SU-DHL-6 (cell line): ENCODE measurements around the gene ADH1B.

Experiments
- H2AFZ ChIP-seq: fragments of 200-600 bp; sonication (generic); 2 replicates; pipeline ENCODE4 v1.6.1; 2014; ENCODE audit warnings: low read depth, mild to moderate bottlenecking, moderate library complexity, mixed read lengths, antibody characterized with exemption, low read length; ENCODE audit not compliant: severe bottlenecking
- H3F3A ChIP-seq: fragments of 200-600 bp; shearing (Covaris generic); 2 replicates; pipeline ENCODE4 v1.6.0; 2016; ENCODE audit warnings: antibody characterized with exemption, mild to moderate bottlenecking; ENCODE audit not compliant: insufficient read depth
- H3K27ac ChIP-seq: fragments of 200-600 bp; sonication (generic); 2 replicates; pipeline ENCODE4 v1.5.1; 2016; ENCODE audit warnings: low read depth, mild to moderate bottlenecking, low read length, moderate library complexity, mixed read lengths
- H3K27me3 ChIP-seq: fragments of 200-600 bp; sonication (generic), shearing (Covaris generic); 2 replicates; pipeline ENCODE4 v1.6.0; 2014; ENCODE audit warnings: mild to moderate bottlenecking, low read length
- H3K36me3 ChIP-seq: fragments of 200-600 bp; sonication (generic); 2 replicates; pipeline ENCODE4 v1.6.1; 2014; ENCODE audit warnings: mild to moderate bottlenecking, low read length, mixed read lengths
- H3K4me2 ChIP-seq: fragments of 300-600, 200-600 bp; shearing (Covaris generic), sonication (generic); 2 replicates; pipeline ENCODE4 v1.6.0; 2014; ENCODE audit warnings: low read length, low read depth, mild to moderate bottlenecking; ENCODE audit not compliant: poor library complexity, severe bottlenecking
- H3K4me3 ChIP-seq: fragments of 200-600 bp; sonication (generic); 2 replicates; pipeline ENCODE4 v1.5.1; 2014; ENCODE audit warnings: antibody characterized with exemption, low read length, mild to moderate bottlenecking, mixed read lengths; ENCODE audit not compliant: insufficient read depth, poor library complexity, severe bottlenecking
- H3K79me2 ChIP-seq: fragments of 200-600 bp; sonication (generic); 2 replicates; pipeline ENCODE4 v1.6.1; 2014; ENCODE audit warnings: mild to moderate bottlenecking, low read length, moderate library complexity; ENCODE audit not compliant: insufficient read depth
- H3K9ac ChIP-seq: fragments of 200-600 bp; sonication (generic); 2 replicates; pipeline ENCODE4 v1.7.0; 2014; ENCODE audit warnings: mild to moderate bottlenecking, low read length
- H3K9me2 ChIP-seq: fragments of 200-600 bp; sonication (generic); replicated peaks from 2 replicates; pipeline ENCODE4 v1.6.1; 2014; ENCODE audit warnings: low read length; ENCODE audit not compliant: insufficient read depth
- H3K9me3 ChIP-seq: fragments of 200-600 bp; sonication (generic); 2 replicates; pipeline ENCODE4 v1.6.1; 2014; ENCODE audit warnings: low read length, mixed read lengths; ENCODE audit not compliant: insufficient read depth
- H4K20me1 ChIP-seq: fragments of 200-600 bp; sonication (generic); 2 replicates; pipeline ENCODE4 v1.6.1; 2014; ENCODE audit warnings: low read depth, mild to moderate bottlenecking, antibody characterized with exemption, low read length, moderate library complexity, mixed read lengths
- CTCF ChIP-seq: fragments of 200-600 bp; sonication (generic); IDR thresholded peaks from one replicate; pipeline ENCODE4 v1.5.1; 2017; ENCODE audit warnings: antibody characterized with exemption, mild to moderate bottlenecking, low read length, moderate library complexity; ENCODE audit not compliant: insufficient read depth, poor library complexity, severe bottlenecking
- EZH2phosphoT487 ChIP-seq: fragments of 200-600 bp; sonication (generic), shearing (Covaris generic); conservative IDR thresholded peaks from 2 replicates; pipeline ENCODE4 v1.6.1; 2018; ENCODE audit warnings: mild to moderate bottlenecking, antibody characterized with exemption, low read length, moderate library complexity, mixed read lengths

The ADH1B gene

DNA sequence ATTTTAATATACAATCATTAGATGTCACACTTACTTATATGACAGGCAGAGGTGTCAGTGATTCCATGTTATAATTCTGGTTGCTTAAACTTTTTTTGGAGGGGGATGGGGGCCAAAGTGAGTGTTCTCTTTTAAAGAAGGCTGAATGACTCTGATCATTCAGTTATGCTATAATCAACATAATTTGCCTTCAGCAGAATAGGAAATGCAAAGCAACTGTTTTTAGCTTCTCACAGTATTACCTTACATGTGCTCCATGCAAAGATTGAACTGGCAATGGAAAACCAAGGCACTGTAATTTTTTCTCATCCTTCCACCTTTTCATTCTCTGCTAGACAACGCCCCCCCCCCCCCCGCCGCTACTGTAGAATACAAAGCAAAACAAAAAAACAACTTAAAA lies 18.0 kb upstream of the ADH1B start:
- Histone ChIP-seq H3K27ac (no peak overlapping the region), H3K27me3 (no peaks in the 10 kb centered on the region), H2AFZ (no peak overlapping the region), H3K36me3 (no peaks in the 10 kb centered on the region), H4K20me1 (no peaks in the 10 kb centered on the region), H3K4me2 (no peak overlapping the region), H3K9me2 (no peaks in the 10 kb centered on the region), H3K4me3 (no peak overlapping the region), H3K9me3 (no peaks in the 10 kb centered on the region), H3K9ac (no peak overlapping the region), H3F3A (no peaks in the 10 kb centered on the region), H3K79me2 (no peaks in the 10 kb centered on the region)
- TF ChIP-seq CTCF (no peak), EZH2phosphoT487 (no peak)

DNA sequence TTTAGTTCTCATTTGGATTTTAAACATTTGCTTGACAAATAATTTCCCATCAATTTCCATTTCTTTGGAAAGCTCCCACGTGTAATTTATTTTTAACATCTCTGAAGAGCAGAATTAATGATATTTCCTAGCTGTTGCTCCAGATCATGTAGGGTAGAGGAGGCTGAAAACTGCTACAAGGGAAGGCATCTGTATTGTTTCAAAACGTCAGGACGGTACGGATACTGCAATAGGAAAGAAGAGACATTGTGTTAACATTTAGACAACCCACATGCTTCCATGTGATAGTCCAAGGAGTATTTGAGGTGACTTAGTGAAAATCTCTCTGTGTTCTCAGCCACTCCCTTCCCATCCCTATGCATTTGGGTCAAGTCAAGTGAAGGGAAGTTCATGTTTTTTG lies 15.4 kb upstream of the ADH1B start:
- Histone ChIP-seq H2AFZ (no peak overlapping the region), H3K27me3 (no peaks in the 10 kb centered on the region), H3K36me3 (no peaks in the 10 kb centered on the region), H4K20me1 (no peaks in the 10 kb centered on the region), H3K79me2 (no peaks in the 10 kb centered on the region), H3K27ac (no peak overlapping the region), H3K9me2 (no peaks in the 10 kb centered on the region), H3K9me3 (no peaks in the 10 kb centered on the region), H3F3A (no peaks in the 10 kb centered on the region), H3K9ac (no peak overlapping the region), H3K4me3 (no peak overlapping the region), H3K4me2 (no peak overlapping the region)
- no peak for TF ChIP-seq CTCF
- no peak for TF ChIP-seq EZH2phosphoT487

DNA sequence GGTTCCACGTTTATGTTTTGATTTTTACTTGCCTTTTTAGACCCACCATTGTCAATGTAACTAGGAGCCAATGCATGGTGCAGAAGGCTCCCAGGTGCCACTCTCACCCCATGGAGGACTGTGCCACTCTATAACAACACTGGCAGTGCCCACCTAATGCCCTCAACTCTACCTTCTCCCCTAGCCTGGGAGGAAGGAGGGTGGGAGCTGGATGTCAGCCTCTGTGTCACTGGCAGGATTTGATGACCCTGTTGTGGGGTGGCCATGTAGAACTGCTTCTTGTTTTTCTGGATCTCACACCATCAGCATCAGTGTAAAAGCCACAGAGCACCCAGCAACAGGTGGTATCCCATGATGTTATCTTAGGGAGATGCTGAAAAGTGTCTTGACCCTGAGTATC lies 13.7 kb upstream of the ADH1B start:
- Histone ChIP-seq H3K27me3 (no peaks in the 10 kb centered on the region), H2AFZ (no peak overlapping the region), H3K4me3 (no peak overlapping the region), H3K9me3 (no peaks in the 10 kb centered on the region), H3K79me2 (no peaks in the 10 kb centered on the region), H3K27ac (no peak overlapping the region), H3K9me2 (no peaks in the 10 kb centered on the region), H3K36me3 (no peaks in the 10 kb centered on the region), H3K4me2 (no peak overlapping the region), H3F3A (no peaks in the 10 kb centered on the region), H3K9ac (no peak overlapping the region), H4K20me1 (no peaks in the 10 kb centered on the region)
- TF ChIP-seq CTCF (no peak), EZH2phosphoT487 (no peak)

DNA sequence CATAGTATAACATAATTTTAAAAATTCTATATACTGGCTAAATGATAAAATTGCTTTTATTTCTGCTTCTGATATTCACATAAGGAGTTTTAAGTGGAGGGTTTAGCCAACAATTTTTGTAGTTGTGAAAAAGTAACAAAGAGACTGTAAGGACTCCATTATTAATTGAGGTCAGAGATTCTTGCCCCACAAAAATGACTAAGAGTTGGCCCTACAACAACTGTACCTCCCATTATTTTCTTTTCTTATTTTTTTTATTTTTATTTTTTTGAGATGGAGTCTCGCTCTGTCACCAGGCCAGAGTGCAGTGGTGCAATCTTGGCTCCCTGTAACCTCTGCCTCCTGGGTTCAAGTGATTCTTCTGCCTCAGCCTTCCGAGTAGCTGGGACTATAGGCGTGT lies 9.4 kb upstream of the ADH1B start:
- H3F3A ChIP-seq: no peaks in the 10 kb centered on the region
- no peaks in the 10 kb centered on the region for H3K9me3 ChIP-seq
- H3K79me2 ChIP-seq: no peaks in the 10 kb centered on the region
- H2AFZ ChIP-seq: no peak overlapping the region
- no peaks in the 10 kb centered on the region for H4K20me1 ChIP-seq
- no peak overlapping the region for H3K4me3 ChIP-seq
- TF ChIP-seq EZH2phosphoT487: no peak
- no peak for TF ChIP-seq CTCF
- H3K9me2 ChIP-seq: no peaks in the 10 kb centered on the region
- no peak overlapping the region for H3K9ac ChIP-seq
- no peaks in the 10 kb centered on the region for H3K36me3 ChIP-seq
- H3K4me2 ChIP-seq: no peak overlapping the region
- no peaks in the 10 kb centered on the region for H3K27me3 ChIP-seq
- no peak overlapping the region for H3K27ac ChIP-seq
